HepG2 (cell line): ENCODE data around the gene SS18L1. TPM values are rescaled to one million over a fixed set of nuclear protein-coding genes. Genes with fewer than 3 reads are reported as not detected.

Experiments
- ASH2L ChIP-seq: fragments of 300-600, 200-600 bp; sonication (generic); IDR thresholded peaks from 2 replicates; pipeline ENCODE4 v1.7.0; 2017; ENCODE audit warnings: low read depth, mild to moderate bottlenecking, moderate library complexity, mixed read lengths, low read length; ENCODE audit not compliant: insufficient read length
- BCL3 ChIP-seq: sonication (generic); formaldehyde crosslinking; IDR thresholded peaks from 2 replicates; pipeline ENCODE4 v1.5.1; 2020; ENCODE audit warnings: mild to moderate bottlenecking, missing genetic modification reagents, moderate library complexity
- CERS6 ChIP-seq: sonication (generic); formaldehyde crosslinking; IDR thresholded peaks from 2 replicates; pipeline ENCODE4 v1.5.0; 2020; ENCODE audit warnings: missing genetic modification reagents
- ELF4 ChIP-seq: sonication (generic); formaldehyde crosslinking; IDR thresholded peaks from 2 replicates; pipeline ENCODE4 v1.5.0; 2020; ENCODE audit warnings: missing genetic modification reagents, mild to moderate bottlenecking, moderate library complexity, borderline replicate concordance
- HDAC1 ChIP-seq: sonication (generic); formaldehyde crosslinking; IDR thresholded peaks from 2 replicates; pipeline ENCODE4 v1.5.1; 2020; ENCODE audit warnings: mild to moderate bottlenecking, missing genetic modification reagents
- HIVEP1 ChIP-seq: sonication (generic); formaldehyde crosslinking; IDR thresholded peaks from 2 replicates; pipeline ENCODE4 v1.4.0; 2020; ENCODE audit warnings: mild to moderate bottlenecking, missing genetic modification reagents
- IKZF4 ChIP-seq: sonication (generic); formaldehyde crosslinking; IDR thresholded peaks from 2 replicates; pipeline ENCODE4 v1.5.1; 2020; ENCODE audit warnings: borderline replicate concordance, mild to moderate bottlenecking, low read depth, missing genetic modification reagents; ENCODE audit errors: not compliant biosample characterization
- LBX2 ChIP-seq: sonication (generic); formaldehyde crosslinking; IDR thresholded peaks from 2 replicates; pipeline ENCODE4 v1.5.0; 2020; ENCODE audit warnings: missing genetic modification reagents, mild to moderate bottlenecking, borderline replicate concordance
- MAZ ChIP-seq, 2 experiments: sonication (generic) in 1 of 2; formaldehyde crosslinking in 1 of 2; IDR thresholded peaks; 2 replicates each; pipeline versions ENCODE4 v1.5.0 to v1.6.1; 2012 to 2020; ENCODE audit warnings: low read depth in 2 of 2, mild to moderate bottlenecking in 2 of 2, borderline replicate concordance in 1 of 2, improper control_type of control experiment in 1 of 2, low read length in 1 of 2, missing genetic modification reagents in 1 of 2, moderate library complexity in 1 of 2
- MEIS2 ChIP-seq: sonication (generic); formaldehyde crosslinking; IDR thresholded peaks from 2 replicates; pipeline ENCODE4 v1.9.0; 2021; ENCODE audit warnings: mild to moderate bottlenecking, missing genetic modification reagents
- MYPOP ChIP-seq: sonication (generic); formaldehyde crosslinking; IDR thresholded peaks from 2 replicates; pipeline ENCODE4 v1.8.1; 2023; ENCODE audit warnings: mild to moderate bottlenecking, moderate library complexity, missing genetic modification reagents
- NFIB ChIP-seq: sonication (generic); formaldehyde crosslinking; IDR thresholded peaks from 2 replicates; pipeline ENCODE4 v1.9.0; 2021; ENCODE audit warnings: missing genetic modification reagents, mild to moderate bottlenecking, borderline replicate concordance
- NONO ChIP-seq, 2 experiments: fragments of 450-650 bp in 1 of 2; sonication (generic) in 1 of 2; formaldehyde crosslinking in 1 of 2; IDR thresholded peaks in 1 of 2; conservative IDR thresholded peaks in 1 of 2; 2 replicates each; pipeline versions ENCODE4 v1.6.1 to v1.8.0; 2017 to 2022; ENCODE audit warnings: mild to moderate bottlenecking in 1 of 2, missing genetic modification reagents in 1 of 2, moderate library complexity in 1 of 2
- TBX2 ChIP-seq: sonication (generic); formaldehyde crosslinking; IDR thresholded peaks from 2 replicates; pipeline ENCODE4 v1.5.0; 2020; ENCODE audit warnings: missing genetic modification reagents, mild to moderate bottlenecking, borderline replicate concordance
- ZBTB49 ChIP-seq: sonication (generic); formaldehyde crosslinking; IDR thresholded peaks from 2 replicates; pipeline ENCODE4 v1.4.0; 2020; ENCODE audit warnings: missing genetic modification reagents, borderline replicate concordance
- ZBTB7A ChIP-seq: sonication (generic); formaldehyde crosslinking; IDR thresholded peaks from 2 replicates; pipeline ENCODE4 v1.8.0; 2022; ENCODE audit warnings: mild to moderate bottlenecking, missing genetic modification reagents
- ZNF350 ChIP-seq: sonication (generic); formaldehyde crosslinking; IDR thresholded peaks from 2 replicates; pipeline ENCODE4 v1.4.0; 2020; ENCODE audit warnings: mild to moderate bottlenecking, low read depth, missing genetic modification reagents, borderline replicate concordance
- ZNF570 ChIP-seq: sonication (generic); formaldehyde crosslinking; IDR thresholded peaks from 2 replicates; pipeline ENCODE4 v1.4.0; 2020; ENCODE audit warnings: mild to moderate bottlenecking, missing genetic modification reagents, borderline replicate concordance
- ZNF577 ChIP-seq: sonication (generic); formaldehyde crosslinking; IDR thresholded peaks from 2 replicates; pipeline ENCODE4 v1.4.0; 2020; ENCODE audit warnings: mild to moderate bottlenecking, low read depth, missing genetic modification reagents, borderline replicate concordance
- ZNF619 ChIP-seq: sonication (generic); formaldehyde crosslinking; IDR thresholded peaks from 2 replicates; pipeline ENCODE4 v1.4.0; 2020; ENCODE audit warnings: mild to moderate bottlenecking, missing genetic modification reagents
- ZNF768 ChIP-seq: sonication (generic); formaldehyde crosslinking; IDR thresholded peaks from 2 replicates; pipeline ENCODE4 v1.4.0; 2020; ENCODE audit warnings: missing genetic modification reagents
- polyA plus RNA-seq, 8 experiments: library from polyadenylated mRNA; depleted of rRNA in 3 of 8; stranded (reverse) in 7 of 8; unstranded in 1 of 8; fragments of >200 nt; fragmentation: Illumina TruSeq in 4 of 8; extraction: Trizol in 4 of 8; gene quantifications; 2 replicates each; pipeline versions ENCODE4 v1.2.1 to v1.2.3, GENCODE V29; 2011 to 2016; ENCODE audit warnings: low read depth in 4 of 8, missing spikeins in 1 of 8, mixed read lengths in 1 of 8; ENCODE audit not compliant: insufficient read depth in 1 of 8
- total RNA-seq, 5 experiments: library from RNA; depleted of rRNA; stranded (reverse); fragments of >200 nt; fragmentation: Illumina TruSeq; extraction: Trizol; gene quantifications; 2 replicates each; pipeline ENCODE4 v1.2.3, GENCODE V29; 2016; ENCODE audit warnings: low read depth in 1 of 5

The SS18L1 gene
- total and polyA plus RNA-seq, 2 of the 13 experiments (the other 11 are each of a cell fraction or from before 2014, with no cell fraction given), result 17.8 to 27.6 TPM

- no peak for TF ChIP-seq MYPOP (CRISPR knock-in tag)
- no peak; the same call in 1 of the 2 replicates for TF ChIP-seq ZNF768
- TF ChIP-seq NFIB, result no peak
- no peak for TF ChIP-seq NONO (IDR thresholded peaks at IDR 0.05)
- 0 out of 2 replicates have a peak, but pooled peaks have one; percentile 24 for TF ChIP-seq NONO (CRISPR knock-in tag; conservative IDR thresholded peaks at IDR 0.05)
- peak; percentile 21; the same call in 1 of the 2 replicates for TF ChIP-seq HDAC1 (CRISPR knock-in tag)
- no peak for TF ChIP-seq MEIS2 (CRISPR knock-in tag)
- TF ChIP-seq CERS6 (CRISPR knock-in tag), result no peak
- no peak for TF ChIP-seq IKZF4
- TF ChIP-seq ASH2L, result no peak
- no peak for TF ChIP-seq ZBTB49 (CRISPR knock-in tag)
- no peak for TF ChIP-seq ZNF577 (CRISPR knock-in tag)
- 0 out of 2 replicates have a peak, but pooled peaks have one; percentile 24 for TF ChIP-seq ZBTB7A (CRISPR knock-in tag)
- TF ChIP-seq LBX2, result 0 out of 2 replicates have a peak, but pooled peaks have one; percentile 25
- TF ChIP-seq ZNF570 (CRISPR knock-in tag), result no peak
- 0 out of 2 replicates have a peak, but pooled peaks have one; percentile 15 for TF ChIP-seq BCL3
- TF ChIP-seq ZNF619 (CRISPR knock-in tag), result no peak
- no peak for TF ChIP-seq ZNF350 (CRISPR knock-in tag)
- no peak for TF ChIP-seq ELF4
- no peak for TF ChIP-seq MAZ (IDR thresholded peaks at IDR 0.05; ENCODE audit: borderline replicate concordance, low read depth, low read length)
- TF ChIP-seq MAZ (CRISPR knock-in tag; IDR thresholded peaks at IDR 0.05; ENCODE audit: low read depth), result no peak
- TF ChIP-seq HIVEP1 (CRISPR knock-in tag), result 0 out of 2 replicates have a peak, but pooled peaks have one; percentile 17
- TF ChIP-seq TBX2 (CRISPR knock-in tag), result no peak
These were observed 14.0 kb downstream of the SS18L1 start (continued) for GRCh38 chr20:62157387-62158087.
